Neutrophil (primary cell): ENCODE data around the gene BABAM2.

Experiments used
- H3K27ac ChIP-seq: fragments of 200-600 bp; sonication (generic); 2 replicates; pipeline ENCODE4 v1.5.1; 2016; ENCODE audit warnings: mild to moderate bottlenecking, moderate library complexity
- H3K27me3 ChIP-seq: fragments of 200-600 bp; sonication (generic); 2 replicates; pipeline ENCODE4 v1.6.0; 2016; ENCODE audit warnings: mild to moderate bottlenecking
- H3K36me3 ChIP-seq: fragments of 200-600 bp; sonication (generic); 2 replicates; pipeline ENCODE4 v1.5.1; 2017
- H3K4me1 ChIP-seq, 2 experiments: fragments of 200-600 bp in 1 of 2; sonication (generic) in 1 of 2; 1 replicate in 1 of 2; 2 replicates in 1 of 2; pipeline versions ENCODE4 v1.5.1 to v1.6.1; 2013 to 2016; ENCODE audit warnings: low read depth in 1 of 2, low read length in 1 of 2, mild to moderate bottlenecking in 1 of 2, moderate library complexity in 1 of 2; ENCODE audit not compliant: control insufficient read depth in 1 of 2, insufficient read depth in 1 of 2
- H3K4me3 ChIP-seq, 2 experiments: fragments of 200-600 bp in 1 of 2; sonication (generic) in 1 of 2; 1 replicate in 1 of 2; 2 replicates in 1 of 2; pipeline ENCODE4 v1.5.1; 2013 to 2016; ENCODE audit warnings: low read depth in 1 of 2, low read length in 1 of 2, mild to moderate bottlenecking in 1 of 2, moderate library complexity in 1 of 2
- H3K9me3 ChIP-seq: fragments of 200-600 bp; sonication (generic); 2 replicates; pipeline ENCODE4 v1.5.1; 2016
- TF ChIP-seq, protein P1 (sequence below): fragments of 200-600 bp; sonication (generic); IDR thresholded peaks from 2 replicates; pipeline ENCODE4 v1.5.1; 2016; ENCODE audit warnings: antibody characterized with exemption

BABAM2 gene

DNA sequence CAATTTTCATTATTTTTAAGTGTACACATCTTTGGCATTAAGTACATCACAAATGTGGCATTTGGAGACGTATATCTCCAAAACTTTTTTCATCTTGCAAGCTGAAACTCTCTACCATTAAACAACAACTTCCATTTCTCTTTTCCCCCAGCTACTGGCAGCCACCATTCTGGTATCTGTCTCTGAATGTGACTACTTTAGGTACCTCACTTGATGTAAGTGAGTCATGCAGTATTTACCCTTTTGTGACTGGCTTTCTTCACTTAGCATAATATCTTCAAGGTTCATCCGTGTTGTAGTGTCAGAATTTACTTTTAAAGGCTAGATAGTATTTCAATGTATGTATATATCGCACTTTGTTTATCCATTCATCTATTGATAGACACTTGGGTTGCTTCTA lies 17.0 kb downstream of the BABAM2 start:
- TF ChIP-seq, protein P1, sequence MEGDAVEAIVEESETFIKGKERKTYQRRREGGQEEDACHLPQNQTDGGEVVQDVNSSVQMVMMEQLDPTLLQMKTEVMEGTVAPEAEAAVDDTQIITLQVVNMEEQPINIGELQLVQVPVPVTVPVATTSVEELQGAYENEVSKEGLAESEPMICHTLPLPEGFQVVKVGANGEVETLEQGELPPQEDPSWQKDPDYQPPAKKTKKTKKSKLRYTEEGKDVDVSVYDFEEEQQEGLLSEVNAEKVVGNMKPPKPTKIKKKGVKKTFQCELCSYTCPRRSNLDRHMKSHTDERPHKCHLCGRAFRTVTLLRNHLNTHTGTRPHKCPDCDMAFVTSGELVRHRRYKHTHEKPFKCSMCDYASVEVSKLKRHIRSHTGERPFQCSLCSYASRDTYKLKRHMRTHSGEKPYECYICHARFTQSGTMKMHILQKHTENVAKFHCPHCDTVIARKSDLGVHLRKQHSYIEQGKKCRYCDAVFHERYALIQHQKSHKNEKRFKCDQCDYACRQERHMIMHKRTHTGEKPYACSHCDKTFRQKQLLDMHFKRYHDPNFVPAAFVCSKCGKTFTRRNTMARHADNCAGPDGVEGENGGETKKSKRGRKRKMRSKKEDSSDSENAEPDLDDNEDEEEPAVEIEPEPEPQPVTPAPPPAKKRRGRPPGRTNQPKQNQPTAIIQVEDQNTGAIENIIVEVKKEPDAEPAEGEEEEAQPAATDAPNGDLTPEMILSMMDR, result no peak

DNA sequence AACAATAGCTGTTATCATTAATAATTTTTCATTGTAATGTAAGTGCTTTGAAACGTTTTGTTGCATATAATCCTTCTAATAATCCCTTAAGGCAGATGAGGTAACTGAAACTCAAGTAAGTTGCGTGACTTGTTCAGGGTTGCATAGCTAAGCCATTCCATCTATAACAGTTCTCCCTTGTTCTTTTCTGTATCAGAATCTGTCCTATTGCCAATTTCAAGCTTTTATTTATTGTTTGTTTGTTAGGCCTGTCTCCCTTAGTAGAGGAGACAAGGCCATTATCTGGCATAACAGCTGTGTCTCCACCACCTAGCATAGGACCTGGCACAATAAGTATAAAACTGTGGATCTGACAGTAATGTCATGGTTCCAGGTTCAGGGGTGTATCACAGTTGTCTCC lies 19.4 kb downstream of the BABAM2 start:
- H3K27ac ChIP-seq, result no peak overlapping the region
- H3K4me3 ChIP-seq, result no peak overlapping the region
- no peaks in the 10 kb centered on the region for H3K9me3 ChIP-seq
- H3K4me1 ChIP-seq, result no peaks in the 10 kb centered on the region
- H3K36me3 ChIP-seq, result no peaks in the 10 kb centered on the region
- H3K27me3 ChIP-seq, result no peaks in the 10 kb centered on the region
- TF ChIP-seq, protein P1, result no peak

More for the DNA sequence above, 17.0 kb downstream of the BABAM2 start:
- H3K27me3 ChIP-seq, result no peaks in the 10 kb centered on the region
- no peak overlapping the region for H3K4me3 ChIP-seq
- no peaks in the 10 kb centered on the region for H3K36me3 ChIP-seq
- no peaks in the 10 kb centered on the region for H3K9me3 ChIP-seq
- no peaks in the 10 kb centered on the region for H3K4me1 ChIP-seq
- H3K27ac ChIP-seq, result no peak overlapping the region

DNA sequence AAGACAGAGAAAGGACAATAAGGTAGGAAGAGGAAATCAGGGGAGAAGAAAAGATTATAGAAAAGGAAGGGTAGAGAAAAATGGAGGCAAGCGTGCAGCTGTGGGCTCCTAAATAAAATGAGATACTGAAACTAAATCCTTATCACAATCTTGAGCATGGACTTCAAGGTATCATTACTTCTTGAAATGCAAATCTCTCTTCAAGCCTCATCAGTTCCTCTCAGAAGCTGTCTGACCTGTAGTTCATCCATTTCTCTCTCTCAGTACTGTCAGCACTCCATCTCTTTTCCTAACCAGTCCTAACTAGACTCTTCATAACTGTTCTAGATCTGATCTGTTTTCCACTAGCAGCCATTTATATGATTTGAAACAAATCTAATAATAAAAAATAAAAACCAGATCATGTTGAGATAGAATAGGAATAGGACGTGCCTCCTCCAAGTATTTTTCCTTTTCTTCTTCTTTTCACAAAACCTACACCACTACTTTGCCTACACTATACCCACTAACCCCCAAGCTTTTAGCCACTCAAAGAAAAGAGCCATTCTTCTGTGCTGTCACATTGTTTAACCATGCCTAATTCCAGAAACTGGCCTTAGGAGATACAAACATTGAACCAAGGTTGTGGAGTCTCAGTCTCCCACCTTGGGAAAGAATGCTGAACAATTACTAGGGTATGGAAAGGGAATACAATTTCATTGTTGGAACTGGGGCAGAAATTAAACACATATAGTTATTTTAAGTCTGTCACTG lies 21.1 kb downstream of the BABAM2 start:
- no peak overlapping the region for H3K4me3 ChIP-seq
- H3K4me1 ChIP-seq, result no peaks in the 10 kb centered on the region
- H3K9me3 ChIP-seq, result no peaks in the 10 kb centered on the region
- no peaks in the 10 kb centered on the region for H3K27me3 ChIP-seq
- no peak overlapping the region for H3K27ac ChIP-seq
- no peaks in the 10 kb centered on the region for H3K36me3 ChIP-seq
- TF ChIP-seq, protein P1, result no peak

DNA sequence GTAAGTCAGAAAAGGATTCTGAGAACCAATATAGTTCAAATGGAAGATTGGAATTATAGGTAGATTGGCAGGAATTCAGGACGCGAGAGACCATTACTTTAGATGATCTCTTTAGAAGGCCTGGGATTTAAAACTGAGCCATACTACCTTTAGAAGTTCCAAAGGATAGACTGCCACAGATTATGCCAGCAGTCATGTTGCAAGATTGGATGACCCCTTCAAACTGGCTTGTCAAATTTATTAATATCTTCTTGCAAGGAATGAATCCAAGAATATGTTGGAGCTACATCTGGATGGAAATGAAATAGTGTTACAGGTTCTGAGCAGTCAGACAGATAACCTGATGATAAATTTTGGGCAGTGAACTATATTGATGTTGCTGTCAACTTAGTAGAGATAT lies 22.0 kb downstream of the BABAM2 start:
- Histone ChIP-seq H3K4me3 (no peak overlapping the region), H3K4me1 (no peaks in the 10 kb centered on the region), H3K27ac (no peak overlapping the region), H3K27me3 (no peaks in the 10 kb centered on the region), H3K9me3 (no peaks in the 10 kb centered on the region), H3K36me3 (no peaks in the 10 kb centered on the region)
- TF ChIP-seq, protein P1, result no peak

DNA sequence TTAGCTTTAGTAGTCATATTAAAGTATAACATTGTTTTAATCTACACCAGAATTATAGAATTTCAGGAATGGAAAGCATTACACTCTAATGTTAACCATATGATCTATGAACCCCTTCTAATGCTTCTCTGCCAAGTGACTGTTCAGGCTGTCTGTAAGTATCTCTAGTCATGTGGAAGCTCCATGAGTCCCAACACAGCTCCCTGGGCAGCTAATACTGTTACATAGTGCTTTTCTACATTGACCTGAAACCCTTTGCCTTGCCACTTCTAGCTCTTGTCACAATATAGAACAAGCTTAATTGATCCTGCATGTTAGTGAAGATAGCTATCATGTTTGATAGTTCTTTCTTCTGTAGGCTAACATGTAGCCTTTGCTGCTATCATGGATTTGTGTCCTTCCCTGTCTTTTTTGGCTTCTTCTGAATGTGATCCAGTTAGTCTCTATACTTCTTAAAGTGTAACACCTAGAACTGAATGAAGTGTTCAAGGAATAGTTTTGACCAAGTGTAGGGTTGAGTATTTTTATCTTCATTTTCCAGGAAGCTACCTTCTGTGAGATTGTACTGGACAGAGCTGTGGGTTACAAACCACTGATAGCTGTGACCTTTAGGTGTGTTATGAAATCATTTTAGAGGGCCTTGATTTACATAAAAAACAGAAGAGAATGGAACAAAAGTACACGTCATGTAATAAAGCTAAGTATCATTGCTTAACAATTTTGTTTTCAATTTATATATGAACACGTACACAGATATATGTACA lies 23.7 kb downstream of the BABAM2 start:
- no peaks in the 10 kb centered on the region for H3K36me3 ChIP-seq
- H3K9me3 ChIP-seq, result no peaks in the 10 kb centered on the region
- no peak overlapping the region for H3K27ac ChIP-seq
- H3K4me3 ChIP-seq, result no peak overlapping the region
- H3K4me1 ChIP-seq, result no peaks in the 10 kb centered on the region
- H3K27me3 ChIP-seq, result no peaks in the 10 kb centered on the region
- TF ChIP-seq, protein P1, result no peak
